HG02588 (cell line): ENCODE data around the gene RGL1.
A peak's percentile ranks its signal among the peaks of the same experiment; 100 is the strongest.

Experiments used
- ATAC-seq: cut with Tn5 transposase; IDR thresholded peaks from one replicate; pipeline ENCODE4 v1.9.1; 2021; ENCODE audit warnings: mild to moderate bottlenecking, moderate library complexity; ENCODE audit not compliant: unreplicated experiment

RGL1 gene

DNA sequence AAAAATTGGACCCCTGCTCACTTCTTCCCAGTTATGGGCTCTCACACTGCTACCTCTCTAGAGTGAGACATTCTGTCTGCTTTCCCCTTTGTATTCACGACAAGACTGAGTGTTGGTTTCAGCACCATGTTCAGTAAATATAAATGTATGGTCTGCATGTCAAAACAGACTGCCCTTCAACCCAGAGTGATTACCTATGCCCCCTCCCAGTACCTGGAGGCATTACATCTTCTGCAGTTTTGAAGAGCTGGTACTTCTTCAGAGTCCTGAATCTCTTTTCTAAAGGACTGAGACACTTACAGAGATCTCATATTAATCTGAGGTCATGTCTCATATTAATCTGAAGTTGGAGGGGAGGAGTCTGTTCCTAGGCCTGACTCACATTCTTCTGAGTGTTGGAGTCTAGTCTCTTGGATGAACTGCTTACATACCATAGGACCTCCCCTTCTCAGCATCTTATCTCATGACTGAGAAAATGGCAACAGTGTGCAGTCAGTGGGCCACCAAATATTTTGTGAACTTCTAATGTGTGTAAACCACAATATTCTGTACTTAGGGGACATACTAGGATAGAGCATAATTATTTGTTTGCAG, 80.3 kb downstream of the RGL1 start:
- ATAC-seq = no peak

DNA sequence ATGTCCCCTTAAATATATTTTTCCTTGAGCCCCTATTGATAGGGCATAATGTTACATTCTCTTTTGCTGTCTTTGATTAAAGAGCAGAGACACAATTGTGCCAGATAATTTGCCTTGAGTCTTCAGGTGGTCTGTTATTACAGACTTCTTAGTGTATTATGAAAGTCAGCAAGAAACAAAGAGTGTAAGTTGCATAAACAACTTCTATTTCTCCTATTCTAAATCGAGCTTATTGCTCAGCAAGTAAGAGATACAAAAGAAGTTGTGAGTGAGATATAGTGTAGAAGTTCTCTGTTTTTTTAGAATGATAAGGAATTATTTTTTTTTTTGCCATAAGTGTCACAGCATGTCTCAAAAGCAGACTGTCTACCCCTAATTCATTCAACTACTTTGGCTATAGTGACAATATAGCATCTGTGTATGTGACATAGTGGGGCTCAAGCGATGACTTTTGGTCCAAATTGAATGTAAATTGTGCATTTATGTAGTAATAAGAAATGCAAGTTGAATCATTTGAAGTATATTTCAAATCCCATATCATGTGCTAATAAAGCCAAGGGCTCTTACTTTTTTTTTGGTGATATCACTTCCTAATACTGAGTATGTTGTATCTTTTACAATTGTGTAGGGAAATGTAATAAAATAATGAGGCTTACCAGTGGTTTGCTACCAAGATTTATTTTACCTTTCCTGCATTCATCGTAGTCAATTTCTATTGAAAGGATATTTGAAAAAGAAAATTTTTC, 81.3 kb downstream of the RGL1 start:
- no peak for ATAC-seq

DNA sequence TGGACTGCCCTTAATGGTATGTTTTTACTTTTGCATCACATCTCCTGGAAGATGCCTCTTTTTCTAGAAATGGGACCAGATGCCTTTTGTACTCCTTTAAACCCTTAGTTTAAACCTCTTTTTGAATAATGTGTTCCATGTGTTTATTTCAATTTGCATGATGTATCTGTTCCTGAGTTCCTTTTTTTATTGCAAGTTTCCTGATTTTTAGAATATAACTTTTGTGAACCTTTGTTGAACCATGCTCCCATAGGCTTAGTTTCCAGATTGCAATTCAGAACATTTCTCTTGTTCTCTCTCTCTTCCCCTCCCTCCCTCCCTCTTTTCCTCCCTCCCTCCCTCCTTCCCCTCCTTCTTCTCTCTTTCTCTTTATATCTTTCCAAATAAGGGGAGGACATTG, 81.9 kb downstream of the RGL1 start:
- no peak for ATAC-seq

DNA sequence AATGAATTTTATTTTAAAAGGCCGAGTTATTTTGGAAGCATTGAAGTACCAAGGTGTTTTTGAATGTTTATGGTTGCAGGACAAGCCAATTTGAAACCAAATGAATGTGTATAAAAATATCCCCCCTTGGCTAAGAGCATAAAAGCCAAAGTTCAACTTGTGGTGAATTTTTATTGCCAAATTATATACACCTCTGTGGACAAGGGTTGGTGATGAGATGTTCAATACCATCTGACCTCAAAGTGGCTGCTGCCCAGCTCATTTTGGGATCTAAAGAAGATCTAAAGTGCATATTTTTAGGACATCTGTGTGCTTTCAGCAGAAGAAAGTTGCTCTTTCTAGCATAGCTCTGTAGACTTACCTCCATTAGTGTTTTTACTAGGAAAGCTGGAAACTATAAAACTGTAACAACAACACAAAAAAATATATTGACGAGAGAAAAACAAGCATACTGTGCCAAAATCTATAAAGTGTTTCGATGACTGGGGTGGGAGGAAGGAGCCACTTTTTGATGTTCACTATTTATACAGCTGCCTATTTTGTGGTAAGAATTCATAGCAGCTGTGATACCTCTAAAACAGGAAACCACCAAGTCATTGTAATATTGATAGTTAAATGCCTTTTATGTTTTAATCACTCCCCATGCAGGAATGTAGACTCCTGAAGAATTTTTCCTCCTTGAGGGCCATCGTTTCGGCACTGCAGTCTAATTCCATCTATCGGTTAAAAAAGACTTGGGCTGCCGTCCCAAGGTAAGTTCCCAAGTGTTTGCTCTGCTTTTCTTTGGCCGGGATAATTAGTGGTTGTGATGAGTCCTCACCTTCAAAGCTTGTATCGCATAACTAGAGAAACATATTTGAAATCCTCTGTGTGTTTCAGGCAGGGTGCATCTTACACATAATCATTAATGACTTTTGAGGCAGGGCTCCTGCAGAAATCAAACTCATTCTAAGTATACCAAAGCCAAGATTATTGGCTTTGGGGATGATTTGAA, 83.2 kb downstream of the RGL1 start:
- no peak for ATAC-seq

DNA sequence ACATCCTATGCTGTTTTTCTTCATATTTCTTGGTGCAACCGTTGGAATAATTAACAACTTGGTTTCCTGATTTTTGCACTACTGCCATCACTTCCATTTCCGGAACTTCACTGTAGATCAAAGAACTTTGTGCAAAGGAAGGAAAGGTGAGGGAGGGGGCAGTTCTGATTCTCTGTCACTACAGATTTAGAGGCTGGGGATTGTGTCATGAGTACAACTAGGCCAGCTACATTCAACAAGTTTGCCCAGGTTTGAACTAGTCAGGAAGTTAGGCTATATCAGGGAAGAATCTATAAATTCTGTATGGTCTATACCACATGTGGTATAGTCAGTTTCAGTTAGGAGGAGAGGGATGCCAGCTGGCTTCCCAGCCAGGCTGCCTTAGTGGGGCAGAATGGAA, 84.2 kb downstream of the RGL1 start:
- no peak for ATAC-seq

DNA sequence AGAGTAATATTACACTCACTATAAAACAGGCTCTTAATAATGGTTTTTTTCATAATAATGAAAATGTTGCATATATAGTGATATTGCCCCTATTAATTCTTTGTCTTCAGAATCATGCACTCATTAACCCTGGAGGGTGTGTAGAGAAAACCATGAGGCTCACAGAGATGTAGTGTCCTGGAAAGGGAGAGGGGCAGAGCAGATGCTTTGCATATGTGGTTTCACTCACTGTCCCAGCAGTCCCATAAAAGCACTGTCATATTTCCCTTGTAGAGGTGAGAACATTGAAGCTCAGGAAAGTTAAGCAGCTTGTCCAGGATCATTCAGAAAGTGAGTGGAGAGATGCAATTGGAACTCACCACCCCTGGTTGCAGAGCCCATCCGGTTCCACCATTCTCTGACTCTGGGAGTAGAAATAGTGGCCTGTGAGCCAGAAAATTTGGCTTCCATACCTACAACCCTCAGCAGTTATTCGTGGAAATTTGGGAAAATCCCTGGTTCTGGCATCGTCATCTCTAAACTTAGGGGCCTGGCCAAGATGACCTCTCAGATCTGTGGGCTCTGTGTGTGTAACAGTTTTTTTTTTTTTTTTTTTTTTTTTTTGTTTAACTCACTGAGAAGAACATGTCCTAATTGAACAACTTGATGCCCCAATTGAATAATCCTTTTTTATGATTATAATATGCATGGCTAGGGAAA, 86.4 kb downstream of the RGL1 start:
- ATAC-seq = peak; percentile 90

DNA sequence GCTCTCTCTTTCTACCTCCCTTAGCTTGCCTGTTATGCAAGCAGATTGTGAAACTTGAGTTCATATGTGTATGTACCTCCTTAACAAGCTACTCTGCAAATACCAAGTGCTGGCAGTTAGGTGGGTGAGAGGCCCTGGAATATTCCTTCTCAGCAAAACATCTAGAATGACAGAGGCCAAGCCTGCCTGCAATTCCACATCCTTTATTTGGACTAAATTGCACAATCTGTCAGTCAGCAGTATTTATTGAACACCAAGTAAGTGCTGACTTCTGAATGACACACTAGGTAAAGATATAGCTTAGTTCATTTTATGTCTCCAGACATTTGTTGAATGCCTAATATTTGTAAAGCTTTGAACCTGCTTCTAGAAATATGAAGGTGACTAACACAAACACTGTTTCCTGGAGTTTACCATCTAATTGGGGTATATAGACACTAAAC, 87.5 kb downstream of the RGL1 start:
- ATAC-seq = no peak

DNA sequence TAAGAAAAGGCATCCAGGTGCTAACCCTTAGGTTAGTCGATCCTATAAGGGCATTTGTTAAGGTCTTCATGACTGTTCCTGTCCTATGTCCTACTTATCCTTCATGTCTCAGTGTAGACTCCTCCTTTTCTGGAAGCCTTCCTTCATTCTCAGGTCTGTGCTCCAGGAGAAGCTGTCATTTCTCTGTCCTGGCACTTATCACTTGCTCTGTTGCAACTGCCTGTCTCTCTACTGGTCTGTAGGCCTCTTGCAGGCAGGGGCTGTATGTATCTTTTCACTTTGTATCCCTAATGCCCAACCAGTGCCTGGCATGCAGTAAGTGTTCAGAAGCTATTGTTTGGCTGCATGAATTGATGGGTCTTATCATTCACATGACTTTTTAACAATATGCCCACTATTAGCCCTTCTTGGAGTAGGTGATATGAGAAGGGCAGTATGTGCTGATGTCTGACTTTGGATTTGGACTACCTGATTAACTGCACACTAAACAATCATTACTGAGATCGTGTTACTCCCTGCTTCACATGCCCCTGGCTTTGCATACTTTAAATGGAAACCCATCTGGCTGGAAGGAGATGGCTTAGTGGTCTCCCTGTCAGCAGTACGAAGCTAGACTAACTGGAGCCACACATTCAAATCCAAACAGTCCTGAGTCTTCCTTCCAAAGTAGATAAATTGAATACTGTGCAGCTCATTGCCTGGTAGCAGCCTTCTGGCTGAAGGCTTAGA, 88.8 kb downstream of the RGL1 start:
- no peak for ATAC-seq

DNA sequence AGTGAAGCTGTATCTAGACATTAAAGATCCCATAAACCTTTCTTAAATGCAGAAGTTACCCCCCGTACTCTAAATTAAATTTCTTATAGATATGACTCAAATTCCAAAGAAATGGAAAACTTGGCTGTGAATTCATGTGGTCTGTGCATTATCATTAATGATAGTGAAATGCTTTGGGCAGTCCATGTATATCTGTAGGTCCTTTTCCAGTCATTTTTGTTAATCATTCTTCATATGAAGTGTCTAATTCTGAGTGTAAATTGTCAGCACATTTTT, 89.3 kb downstream of the RGL1 start:
- no peak for ATAC-seq

DNA sequence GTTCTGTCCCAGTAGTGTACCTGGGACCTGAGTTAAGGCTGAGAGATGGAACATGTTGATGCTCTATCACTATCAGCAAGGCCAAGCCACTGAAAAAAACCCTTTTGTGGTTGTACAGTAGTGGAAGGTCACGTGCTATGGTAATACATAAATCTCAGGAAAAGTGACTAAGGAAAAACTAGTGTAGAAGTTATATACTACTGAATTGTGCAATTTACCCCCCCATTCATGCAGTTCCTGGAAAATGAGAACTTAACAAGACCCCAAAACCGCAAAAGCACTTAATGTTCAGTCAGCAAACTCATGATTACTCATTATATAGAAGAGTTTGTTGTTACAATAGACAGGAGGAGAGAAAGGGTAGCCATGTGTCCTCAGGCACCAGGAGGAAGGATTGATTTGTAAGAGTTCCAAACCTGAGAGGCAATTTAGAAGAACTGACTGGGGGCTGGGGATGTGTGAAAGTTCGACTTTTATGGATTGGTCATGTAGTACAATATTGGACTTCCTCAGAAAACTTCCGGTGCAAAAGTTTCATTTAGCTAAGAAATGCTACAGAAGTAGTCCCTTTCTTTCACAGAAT, 91.6 kb downstream of the RGL1 start:
- no peak for ATAC-seq

DNA sequence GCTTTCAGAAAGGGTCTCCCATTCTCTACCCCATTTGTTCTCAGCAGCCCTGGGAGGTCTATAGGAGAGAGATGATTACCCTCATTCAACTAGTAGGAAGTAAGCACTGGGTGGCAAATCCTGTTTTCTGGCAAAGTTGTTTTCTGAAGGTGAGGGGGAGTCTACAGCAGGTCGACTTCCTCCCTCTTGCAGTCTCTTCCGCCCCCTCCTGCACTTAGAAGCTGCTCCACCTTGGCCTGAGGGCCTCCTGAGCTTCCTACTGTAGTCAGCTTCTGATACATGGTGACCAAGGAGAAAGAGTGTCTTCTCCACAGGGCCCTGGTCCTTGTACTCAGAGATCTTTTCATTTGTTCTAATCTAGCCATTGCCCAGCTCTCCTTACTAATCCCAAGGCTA, 93.1 kb downstream of the RGL1 start:
- ATAC-seq = no peak

DNA sequence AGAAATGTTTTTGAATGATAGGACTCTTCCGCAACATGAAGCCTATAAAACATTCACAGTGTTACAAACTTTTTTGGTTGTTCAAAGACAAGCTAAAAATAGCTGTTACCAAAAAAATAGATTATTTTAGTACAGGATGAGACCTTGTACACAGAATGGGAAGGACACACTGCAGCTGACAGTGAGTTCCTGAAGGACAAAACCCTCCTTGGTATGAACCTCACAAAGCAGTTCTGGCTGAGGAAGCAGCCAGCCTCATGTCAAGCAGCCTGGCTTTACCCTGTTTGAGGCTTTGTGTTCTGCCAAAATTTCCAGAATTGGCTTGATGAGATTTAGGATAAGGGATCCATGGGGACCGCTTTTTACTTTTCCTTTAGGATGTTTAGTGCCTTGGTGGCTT, 93.7 kb downstream of the RGL1 start:
- ATAC-seq = no peak

DNA sequence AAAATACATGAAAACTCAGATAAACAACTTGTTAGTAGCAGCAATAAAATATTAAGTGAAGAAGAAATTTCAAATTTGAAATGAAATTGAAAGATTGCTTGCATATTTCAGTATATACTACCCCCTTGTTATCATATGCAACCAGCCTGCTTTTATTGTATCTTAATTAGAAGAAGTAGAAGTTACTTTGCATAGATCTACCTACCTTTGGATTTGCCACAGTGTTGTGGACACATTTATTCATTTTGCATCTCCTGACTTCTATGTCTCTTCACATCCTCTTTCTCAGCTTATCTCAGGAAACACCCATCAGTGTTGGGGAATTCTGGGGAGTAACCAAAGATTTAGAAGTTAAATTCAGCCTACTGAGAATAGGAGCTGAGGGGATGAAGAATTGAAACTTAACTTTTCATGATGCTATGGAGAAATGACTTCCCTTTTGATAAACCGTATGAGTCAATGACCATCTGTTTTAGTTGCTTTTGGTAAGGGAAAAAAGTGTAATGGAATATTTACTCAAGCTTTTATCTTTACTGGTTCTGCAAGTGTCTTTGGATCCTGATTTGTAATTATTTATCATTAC, 96.9 kb downstream of the RGL1 start:
- ATAC-seq = peak; percentile 43

DNA sequence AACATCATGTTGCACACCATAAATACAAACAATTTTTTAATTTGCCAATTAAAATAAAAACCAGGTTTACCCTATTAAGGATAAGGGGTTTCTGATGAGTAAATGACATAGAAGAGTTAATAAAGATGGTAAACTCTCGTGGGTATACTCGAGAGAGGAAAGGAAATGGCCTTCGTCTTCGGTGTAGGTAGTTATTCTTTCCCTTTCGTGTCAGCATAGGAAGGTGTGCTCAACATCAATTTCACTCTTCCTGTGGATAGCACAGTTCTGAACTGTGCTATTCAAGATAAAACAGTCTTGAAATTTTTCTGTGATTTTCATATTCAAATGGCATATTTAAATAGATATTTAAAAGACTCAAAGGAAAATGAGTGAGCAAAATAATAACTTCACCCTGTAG, 98.2 kb downstream of the RGL1 start:
- ATAC-seq = no peak

DNA sequence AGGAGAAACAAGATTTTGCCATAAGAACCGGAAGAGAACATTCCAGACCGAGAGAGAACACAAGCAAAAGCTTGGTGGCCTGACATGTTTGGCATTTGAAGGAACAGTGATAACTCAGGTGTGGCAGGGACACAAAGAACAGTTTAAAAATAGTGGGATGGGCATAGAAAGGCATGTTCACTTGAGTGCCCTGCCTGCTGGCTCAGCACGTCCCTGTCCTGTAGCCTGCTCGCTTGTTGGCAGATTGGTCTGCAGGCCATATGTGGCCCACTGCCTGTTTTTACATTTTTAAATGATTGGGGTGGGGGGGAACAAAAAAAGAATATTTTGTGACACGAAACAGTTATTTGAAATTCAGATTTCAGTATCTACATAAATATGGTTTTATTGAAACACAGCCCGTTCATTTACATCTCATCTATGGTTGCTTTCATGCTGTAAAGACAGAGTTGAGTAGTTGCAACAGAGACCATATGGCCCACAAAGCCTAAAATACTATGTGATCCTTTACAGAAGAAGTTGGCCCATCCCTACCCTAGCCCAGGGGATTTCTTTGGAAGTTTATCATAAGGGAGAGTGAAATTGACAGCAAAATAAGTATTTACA, 100.7 kb downstream of the RGL1 start:
- ATAC-seq = no peak

DNA sequence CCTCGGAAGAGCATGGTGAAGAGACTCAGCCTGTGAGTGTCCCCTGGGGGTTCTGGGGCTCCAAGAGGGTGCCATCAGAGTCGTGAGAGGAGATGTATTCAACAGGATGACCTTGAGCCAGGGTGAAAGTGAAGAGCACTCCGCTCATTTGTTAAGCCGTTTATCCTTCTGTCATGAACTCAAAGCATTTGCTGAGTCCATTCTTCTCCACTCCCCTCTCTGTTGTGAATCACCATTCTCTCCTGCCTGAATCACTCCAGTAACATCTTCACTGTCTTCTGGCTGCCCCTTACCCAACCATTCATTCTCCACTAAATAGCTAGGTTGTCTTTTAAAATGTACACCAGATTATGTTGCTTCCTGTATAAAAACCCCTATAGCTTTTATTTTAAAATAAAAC, 102.2 kb downstream of the RGL1 start:
- no peak for ATAC-seq

DNA sequence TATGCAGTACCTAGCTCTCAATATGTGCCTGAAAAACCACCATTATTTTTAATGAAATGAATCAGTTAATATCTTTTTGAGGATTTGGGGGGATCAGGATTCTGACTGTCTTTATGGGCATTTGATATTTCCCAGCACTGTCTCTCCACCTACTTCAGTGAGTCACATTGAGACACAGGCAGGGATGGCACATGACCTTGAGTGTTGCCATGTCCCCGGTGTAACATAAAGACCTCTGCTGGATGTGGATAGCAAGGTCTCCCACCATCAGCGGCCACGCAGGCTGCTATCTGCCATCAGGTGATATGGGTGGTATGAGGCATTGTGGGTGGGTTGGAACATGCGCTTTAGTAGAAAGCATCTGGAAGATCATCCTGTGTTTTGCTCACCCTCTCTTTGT, 103.2 kb downstream of the RGL1 start:
- ATAC-seq = no peak

DNA sequence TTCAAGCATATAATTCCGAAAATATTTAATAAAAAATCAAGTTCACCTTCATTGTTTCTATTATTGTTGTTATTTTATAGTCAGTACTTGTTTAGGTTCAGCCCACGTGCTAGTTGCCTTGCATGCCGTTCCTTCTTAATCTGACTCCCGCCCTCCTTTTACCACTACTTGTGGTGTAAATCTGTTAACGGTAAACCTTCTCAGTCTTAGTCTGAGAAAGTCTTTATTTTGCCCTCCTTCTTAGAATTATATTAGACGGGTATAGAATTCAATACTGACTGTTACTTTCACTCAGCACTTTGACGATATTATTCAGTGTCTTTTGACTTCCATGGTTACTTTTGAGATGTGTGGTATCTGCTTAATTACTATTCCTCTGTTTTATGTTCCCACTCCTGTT, 104.8 kb downstream of the RGL1 start:
- no peak for ATAC-seq

DNA sequence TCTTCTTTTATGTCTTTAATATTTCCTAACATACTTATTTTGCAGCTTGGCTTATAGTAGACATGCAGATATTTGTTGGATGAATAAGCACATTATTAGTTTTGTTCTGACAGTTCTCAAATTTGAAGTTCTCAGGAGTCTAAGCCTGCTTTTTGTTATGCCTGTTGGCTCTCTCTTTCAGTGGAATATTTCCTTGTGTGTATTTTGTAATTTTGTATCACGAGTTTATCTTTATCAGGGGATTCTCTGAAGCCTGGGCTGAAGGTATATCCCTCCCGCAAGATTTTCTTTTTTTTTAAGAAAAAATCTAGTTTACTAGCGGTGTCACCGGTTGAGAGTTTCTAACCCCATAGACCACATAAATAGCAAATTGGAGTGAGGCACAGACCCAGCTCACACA, 105.9 kb downstream of the RGL1 start:
- ATAC-seq = peak; percentile 20

DNA sequence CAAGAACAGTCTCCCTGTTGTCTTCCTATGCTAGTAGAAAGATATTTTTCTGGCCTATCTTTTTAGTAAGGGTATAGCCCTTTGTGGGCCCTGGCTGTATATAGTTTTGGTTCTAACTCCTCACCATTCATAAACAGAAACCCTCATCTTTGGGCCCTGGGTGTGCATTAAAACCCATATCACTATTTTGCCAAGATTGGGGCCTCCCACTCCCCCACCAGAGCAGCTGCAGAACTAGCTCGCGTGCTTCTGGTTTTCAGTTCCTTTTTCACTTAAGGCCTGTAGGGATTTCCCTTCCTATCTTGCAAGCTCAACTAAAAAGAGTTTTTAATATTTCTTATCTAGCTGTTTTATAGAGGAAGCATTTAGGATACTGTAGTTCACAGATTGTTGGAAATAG, 106.4 kb downstream of the RGL1 start:
- ATAC-seq = peak; percentile 71
